HG03354 (cell line): ENCODE results near the gene FBLN2.

Source experiments
- ATAC-seq: cut with Tn5 transposase; IDR thresholded peaks from one replicate; pipeline ENCODE4 v1.9.1; 2021; ENCODE audit warnings: mild to moderate bottlenecking; ENCODE audit not compliant: unreplicated experiment, poor library complexity, severe bottlenecking

FBLN2 gene

GRCh38 chr3:13529196-13530112, 19.5 kb upstream of the FBLN2 start:
- no peak for ATAC-seq

- ATAC-seq = no peak
Measured at GRCh38 chr3:13530241-13531009, 18.5 kb upstream of the FBLN2 start.

GRCh38 chr3:13532085-13532484, 16.8 kb upstream of the FBLN2 start:
- no peak for ATAC-seq

- no peak for ATAC-seq
Measured at GRCh38 chr3:13532631-13533030, 16.3 kb upstream of the FBLN2 start.

GRCh38 chr3:13533885-13534301, 15.0 kb upstream of the FBLN2 start:
- ATAC-seq = no peak

GRCh38 chr3:13535526-13535875, 13.4 kb upstream of the FBLN2 start:
- no peak for ATAC-seq

- no peak for ATAC-seq
Measured at GRCh38 chr3:13535905-13536304, 13.0 kb upstream of the FBLN2 start.

GRCh38 chr3:13536432-13536831, 12.5 kb upstream of the FBLN2 start:
- no peak for ATAC-seq

GRCh38 chr3:13536832-13537231, 12.1 kb upstream of the FBLN2 start:
- no peak for ATAC-seq

- no peak for ATAC-seq
Measured at GRCh38 chr3:13537244-13537908, 11.5 kb upstream of the FBLN2 start.

GRCh38 chr3:13537909-13538296, 11.0 kb upstream of the FBLN2 start:
- no peak for ATAC-seq

- no peak for ATAC-seq
Measured at GRCh38 chr3:13538520-13539291, 10.2 kb upstream of the FBLN2 start.

- no peak for ATAC-seq
Measured at GRCh38 chr3:13539292-13539638, 9.7 kb upstream of the FBLN2 start.

- no peak for ATAC-seq
Measured at GRCh38 chr3:13539671-13540070, 9.3 kb upstream of the FBLN2 start.

- ATAC-seq = no peak
Measured at GRCh38 chr3:13540297-13540995, 8.5 kb upstream of the FBLN2 start.

GRCh38 chr3:13541691-13542090, 7.2 kb upstream of the FBLN2 start:
- ATAC-seq = no peak

GRCh38 chr3:13542142-13542541, 6.8 kb upstream of the FBLN2 start:
- no peak for ATAC-seq

GRCh38 chr3:13543253-13543652, 5.7 kb upstream of the FBLN2 start:
- ATAC-seq = no peak

GRCh38 chr3:13544293-13544831, 4.6 kb upstream of the FBLN2 start:
- no peak for ATAC-seq
